ENCODE data around the gene ATP8A2. TPM values are rescaled to one million over a fixed set of nuclear protein-coding genes. Genes with fewer than 3 reads are reported as not detected.

ATP8A2 gene
- total RNA-seq, 4 donors from 2014 or later: 0.18 to 11.6 (median 1.8) TPM

- Histone ChIP-seq H3K9me3 (no peaks in the 10 kb centered on the region), H3K36me3 (no peaks in the 10 kb centered on the region), H3K4me3 (no peak overlapping the region), H3K27ac (no peak overlapping the region), H3K27me3 (no peaks in the 10 kb centered on the region), H3K4me1 (no peaks in the 10 kb centered on the region)
- TF ChIP-seq, protein P1, sequence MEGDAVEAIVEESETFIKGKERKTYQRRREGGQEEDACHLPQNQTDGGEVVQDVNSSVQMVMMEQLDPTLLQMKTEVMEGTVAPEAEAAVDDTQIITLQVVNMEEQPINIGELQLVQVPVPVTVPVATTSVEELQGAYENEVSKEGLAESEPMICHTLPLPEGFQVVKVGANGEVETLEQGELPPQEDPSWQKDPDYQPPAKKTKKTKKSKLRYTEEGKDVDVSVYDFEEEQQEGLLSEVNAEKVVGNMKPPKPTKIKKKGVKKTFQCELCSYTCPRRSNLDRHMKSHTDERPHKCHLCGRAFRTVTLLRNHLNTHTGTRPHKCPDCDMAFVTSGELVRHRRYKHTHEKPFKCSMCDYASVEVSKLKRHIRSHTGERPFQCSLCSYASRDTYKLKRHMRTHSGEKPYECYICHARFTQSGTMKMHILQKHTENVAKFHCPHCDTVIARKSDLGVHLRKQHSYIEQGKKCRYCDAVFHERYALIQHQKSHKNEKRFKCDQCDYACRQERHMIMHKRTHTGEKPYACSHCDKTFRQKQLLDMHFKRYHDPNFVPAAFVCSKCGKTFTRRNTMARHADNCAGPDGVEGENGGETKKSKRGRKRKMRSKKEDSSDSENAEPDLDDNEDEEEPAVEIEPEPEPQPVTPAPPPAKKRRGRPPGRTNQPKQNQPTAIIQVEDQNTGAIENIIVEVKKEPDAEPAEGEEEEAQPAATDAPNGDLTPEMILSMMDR (IDR thresholded peaks at IDR 0.05): no peak
- TF ChIP-seq POLR2A (IDR thresholded peaks at IDR 0.05): no peak
- no peak for DNase-seq
Observed at GRCh38 chr13:25922376-25922775, 550.6 kb downstream of the ATP8A2 start.

GRCh38 chr13:25923217-25924085, 551.7 kb downstream of the ATP8A2 start:
- no peak for DNase-seq
- Histone ChIP-seq H3K27me3 (no peaks in the 10 kb centered on the region), H3K9me3 (no peaks in the 10 kb centered on the region), H3K27ac (no peak overlapping the region), H3K4me3 (no peak overlapping the region), H3K4me1 (no peaks in the 10 kb centered on the region), H3K36me3 (no peaks in the 10 kb centered on the region)
- no peak for TF ChIP-seq POLR2A (IDR thresholded peaks at IDR 0.05)
- TF ChIP-seq, protein P1 (IDR thresholded peaks at IDR 0.05): no peak

DNA sequence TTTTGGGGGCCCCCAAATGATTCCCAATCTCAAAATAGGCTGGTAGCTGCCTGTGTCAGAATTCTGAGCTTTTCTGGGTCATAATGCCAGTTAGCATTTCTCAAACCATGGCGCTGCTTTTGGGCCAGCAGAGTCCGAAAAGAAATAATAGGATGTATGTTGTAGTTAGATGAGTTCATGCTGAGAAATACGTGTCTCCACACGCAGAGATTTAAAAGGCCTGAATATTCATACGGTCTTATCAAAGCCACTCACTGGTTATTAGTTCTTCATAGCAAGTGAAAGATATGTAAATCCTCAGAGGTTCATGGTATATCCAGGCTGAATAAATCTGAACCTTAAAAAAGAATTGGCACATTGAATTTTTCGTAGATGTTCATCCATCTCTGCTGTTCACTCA, 555.6 kb downstream of the ATP8A2 start:
- Histone ChIP-seq H3K27ac (no peak overlapping the region), H3K36me3 (no peaks in the 10 kb centered on the region), H3K4me3 (no peak overlapping the region), H3K4me1 (no peaks in the 10 kb centered on the region), H3K27me3 (no peaks in the 10 kb centered on the region), H3K9me3 (no peaks in the 10 kb centered on the region)
- TF ChIP-seq, protein P1 (IDR thresholded peaks at IDR 0.05): no peak
- TF ChIP-seq POLR2A (IDR thresholded peaks at IDR 0.05): no peak
- DNase-seq: no peak

DNA sequence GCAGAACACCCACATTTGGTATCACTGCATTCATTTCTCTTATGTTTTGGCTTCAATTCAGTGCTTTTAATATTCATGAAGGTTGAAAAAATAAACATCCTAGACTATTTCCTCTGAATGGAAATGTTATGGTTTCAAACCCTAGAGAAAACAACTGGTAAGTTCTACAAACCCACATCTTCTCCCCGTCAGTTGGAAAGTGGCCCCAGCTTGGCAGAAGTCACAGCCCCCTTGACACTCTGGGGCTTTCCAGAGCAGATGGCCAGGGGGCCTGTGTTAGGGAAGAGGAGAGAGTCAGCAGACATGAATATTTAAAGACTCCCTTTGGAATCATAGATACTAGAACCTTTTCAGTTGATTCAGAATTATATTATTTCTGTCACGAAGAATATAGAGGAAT, 556.2 kb downstream of the ATP8A2 start:
- H3K27ac ChIP-seq: no peak overlapping the region
- TF ChIP-seq POLR2A (IDR thresholded peaks at IDR 0.05): no peak
- TF ChIP-seq, protein P1 (IDR thresholded peaks at IDR 0.05): no peak
- no peaks in the 10 kb centered on the region for H3K36me3 ChIP-seq
- H3K9me3 ChIP-seq: no peaks in the 10 kb centered on the region
- DNase-seq: no peak
- no peaks in the 10 kb centered on the region for H3K27me3 ChIP-seq
- H3K4me3 ChIP-seq: no peak overlapping the region
- H3K4me1 ChIP-seq: no peaks in the 10 kb centered on the region

DNA sequence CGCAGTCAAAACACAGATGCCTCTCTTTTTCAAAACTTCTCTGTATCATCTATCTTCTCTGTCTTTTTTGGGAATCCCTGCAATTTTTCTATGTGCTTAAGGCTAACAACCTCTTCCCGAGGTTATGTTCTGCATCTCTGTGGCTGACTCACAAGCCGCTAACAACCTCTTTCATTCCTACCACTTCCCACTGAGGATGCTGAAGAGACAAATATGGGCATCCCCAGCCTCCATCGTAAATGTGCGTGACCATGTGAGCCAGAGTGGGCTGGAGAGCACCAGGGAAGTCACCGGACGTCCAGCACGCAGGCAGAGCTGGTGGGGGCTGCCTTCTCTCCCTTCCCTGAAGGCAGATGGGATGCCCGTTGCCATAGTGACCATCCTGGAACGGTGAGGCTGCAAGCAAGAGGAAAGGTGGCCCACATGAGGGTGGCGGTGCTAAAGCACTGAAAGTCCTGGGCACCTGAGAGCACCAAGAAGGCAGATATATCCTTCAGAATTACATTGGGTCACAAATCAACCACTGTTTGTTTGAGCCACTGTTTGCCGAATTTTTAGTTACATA, 557.2 kb downstream of the ATP8A2 start:
- TF ChIP-seq, protein P1 (IDR thresholded peaks at IDR 0.05): no peak
- TF ChIP-seq POLR2A (IDR thresholded peaks at IDR 0.05): no peak
- no peak overlapping the region for H3K27ac ChIP-seq
- H3K4me1 ChIP-seq: no peaks in the 10 kb centered on the region
- no peaks in the 10 kb centered on the region for H3K36me3 ChIP-seq
- no peaks in the 10 kb centered on the region for H3K9me3 ChIP-seq
- H3K4me3 ChIP-seq: no peak overlapping the region
- no peak for DNase-seq
- H3K27me3 ChIP-seq: no peaks in the 10 kb centered on the region
